Measurements from ENCODE around the gene CDC42SE2. TPM values are rescaled to one million over a fixed set of nuclear protein-coding genes. Genes with fewer than 3 reads are reported as not detected.
A peak's percentile ranks its signal among the peaks of the same experiment; 100 is the strongest.

The CDC42SE2 gene
- total RNA-seq, 1 donor from 2014 or later: 27.8 TPM

- Mint-ChIP-seq H3K36me3 (peaks cover 7% of the 10 kb centered on the region), H3K27me3 (no peaks in the 10 kb centered on the region), H3K27ac (peak overlapping the region; percentile 5), H3K4me3 (no peak overlapping the region), H3K4me1 (ENCODE audit: unreplicated experiment) (peaks cover 14% of the 10 kb centered on the region), H3K9me3 (no peaks in the 10 kb centered on the region)
- TF ChIP-seq, protein P1, sequence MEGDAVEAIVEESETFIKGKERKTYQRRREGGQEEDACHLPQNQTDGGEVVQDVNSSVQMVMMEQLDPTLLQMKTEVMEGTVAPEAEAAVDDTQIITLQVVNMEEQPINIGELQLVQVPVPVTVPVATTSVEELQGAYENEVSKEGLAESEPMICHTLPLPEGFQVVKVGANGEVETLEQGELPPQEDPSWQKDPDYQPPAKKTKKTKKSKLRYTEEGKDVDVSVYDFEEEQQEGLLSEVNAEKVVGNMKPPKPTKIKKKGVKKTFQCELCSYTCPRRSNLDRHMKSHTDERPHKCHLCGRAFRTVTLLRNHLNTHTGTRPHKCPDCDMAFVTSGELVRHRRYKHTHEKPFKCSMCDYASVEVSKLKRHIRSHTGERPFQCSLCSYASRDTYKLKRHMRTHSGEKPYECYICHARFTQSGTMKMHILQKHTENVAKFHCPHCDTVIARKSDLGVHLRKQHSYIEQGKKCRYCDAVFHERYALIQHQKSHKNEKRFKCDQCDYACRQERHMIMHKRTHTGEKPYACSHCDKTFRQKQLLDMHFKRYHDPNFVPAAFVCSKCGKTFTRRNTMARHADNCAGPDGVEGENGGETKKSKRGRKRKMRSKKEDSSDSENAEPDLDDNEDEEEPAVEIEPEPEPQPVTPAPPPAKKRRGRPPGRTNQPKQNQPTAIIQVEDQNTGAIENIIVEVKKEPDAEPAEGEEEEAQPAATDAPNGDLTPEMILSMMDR (conservative IDR thresholded peaks at IDR 0.05): no peak
- DNase-seq (ENCODE audit: extremely low spot score, unreplicated experiment): no peak
Observed at GRCh38 chr5:131285703-131286399, 22.0 kb downstream of the CDC42SE2 start.

- Mint-ChIP-seq H3K27me3 (no peaks in the 10 kb centered on the region), H3K4me3 (no peak overlapping the region)
- TF ChIP-seq, protein P1 (conservative IDR thresholded peaks at IDR 0.05): no peak
Observed at GRCh38 chr5:131286400-131286715, 22.5 kb downstream of the CDC42SE2 start.

DNA sequence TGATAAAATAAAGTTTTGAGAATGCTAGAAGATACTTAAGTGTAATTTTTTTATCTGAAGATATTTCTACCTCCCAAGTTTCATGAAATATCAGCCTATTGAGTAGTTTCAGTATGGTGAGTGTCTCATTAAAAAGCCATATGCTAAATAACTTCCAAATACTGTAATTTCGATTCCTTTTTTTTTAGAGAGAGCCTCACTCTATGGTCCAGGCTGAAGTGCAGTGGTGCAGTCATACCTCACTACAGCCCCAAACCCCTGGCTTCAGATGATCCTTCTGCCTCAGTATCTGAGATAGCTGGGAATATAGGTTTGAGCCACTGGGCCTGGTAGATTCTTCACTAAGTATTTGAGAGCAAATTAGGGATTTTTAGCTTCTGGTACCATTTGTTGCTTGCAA, 24.5 kb downstream of the CDC42SE2 start:
- Mint-ChIP-seq H3K9me3 (no peaks in the 10 kb centered on the region), H3K4me1 (ENCODE audit: unreplicated experiment) (no peaks in the 10 kb centered on the region), H3K27me3 (no peaks in the 10 kb centered on the region), H3K36me3 (peaks cover 7% of the 10 kb centered on the region), H3K27ac (no peak overlapping the region), H3K4me3 (no peak overlapping the region)
- TF ChIP-seq, protein P1 (conservative IDR thresholded peaks at IDR 0.05): no peak
- DNase-seq (ENCODE audit: extremely low spot score, unreplicated experiment): no peak

More at GRCh38 chr5:131286400-131286715, 22.5 kb downstream of the CDC42SE2 start:
- H3K4me1 Mint-ChIP-seq (ENCODE audit: unreplicated experiment): peaks cover 9% of the 10 kb centered on the region
- H3K27ac Mint-ChIP-seq: no peak overlapping the region
- no peaks in the 10 kb centered on the region for H3K9me3 Mint-ChIP-seq
- H3K36me3 Mint-ChIP-seq: peaks cover 7% of the 10 kb centered on the region
- no peak for DNase-seq (ENCODE audit: extremely low spot score, unreplicated experiment)

DNA sequence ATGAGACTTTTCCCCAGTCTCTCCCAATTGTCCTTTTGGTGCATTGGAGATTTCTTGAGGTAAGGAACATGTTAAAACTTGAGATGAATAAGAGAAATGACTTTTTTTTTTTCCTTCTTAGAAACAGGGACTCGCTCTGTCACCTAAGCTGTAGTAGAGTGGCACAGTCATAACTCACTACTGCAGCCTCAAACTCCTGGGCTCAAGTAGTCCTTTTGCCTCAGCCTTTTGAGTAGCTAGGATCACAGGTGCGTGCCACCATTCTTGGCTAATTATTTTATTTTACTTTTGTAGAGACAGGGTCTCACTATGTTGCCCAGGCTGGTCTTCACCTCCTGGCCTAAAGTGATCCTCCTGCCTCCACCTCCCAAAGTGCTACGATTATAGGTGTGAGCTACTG, 25.9 kb downstream of the CDC42SE2 start:
- Mint-ChIP-seq H3K9me3 (no peaks in the 10 kb centered on the region), H3K4me1 (ENCODE audit: unreplicated experiment) (no peaks in the 10 kb centered on the region), H3K27ac (no peak overlapping the region), H3K36me3 (peaks cover 10% of the 10 kb centered on the region), H3K4me3 (no peak overlapping the region), H3K27me3 (no peaks in the 10 kb centered on the region)
- DNase-seq (ENCODE audit: extremely low spot score, unreplicated experiment): no peak
- TF ChIP-seq, protein P1 (conservative IDR thresholded peaks at IDR 0.05): no peak

GRCh38 chr5:131296213-131296672, 32.4 kb downstream of the CDC42SE2 start:
- no peaks in the 10 kb centered on the region for H3K27me3 Mint-ChIP-seq
- no peak for DNase-seq (ENCODE audit: extremely low spot score, unreplicated experiment)
- H3K4me3 Mint-ChIP-seq: no peak overlapping the region
- H3K9me3 Mint-ChIP-seq: no peaks in the 10 kb centered on the region
- TF ChIP-seq, protein P1 (conservative IDR thresholded peaks at IDR 0.05): no peak
- no peak overlapping the region for H3K27ac Mint-ChIP-seq
- H3K4me1 Mint-ChIP-seq (ENCODE audit: unreplicated experiment): peaks cover 6% of the 10 kb centered on the region
- peaks cover 12% of the 10 kb centered on the region for H3K36me3 Mint-ChIP-seq

All from type B pancreatic cell (in vitro differentiated cells).